HG03095 (cell line): ENCODE data around the gene CLCNKA.
"Not testable (repeated sequence)": the region's sequence is repeated elsewhere in the genome, so short reads cannot be mapped to it uniquely, and the experiment has no call there.

Experiments
- ATAC-seq: cut with Tn5 transposase; IDR thresholded peaks from one replicate; pipeline ENCODE4 v1.9.1; 2021; ENCODE audit warnings: moderate library complexity; ENCODE audit not compliant: unreplicated experiment

The CLCNKA gene

DNA sequence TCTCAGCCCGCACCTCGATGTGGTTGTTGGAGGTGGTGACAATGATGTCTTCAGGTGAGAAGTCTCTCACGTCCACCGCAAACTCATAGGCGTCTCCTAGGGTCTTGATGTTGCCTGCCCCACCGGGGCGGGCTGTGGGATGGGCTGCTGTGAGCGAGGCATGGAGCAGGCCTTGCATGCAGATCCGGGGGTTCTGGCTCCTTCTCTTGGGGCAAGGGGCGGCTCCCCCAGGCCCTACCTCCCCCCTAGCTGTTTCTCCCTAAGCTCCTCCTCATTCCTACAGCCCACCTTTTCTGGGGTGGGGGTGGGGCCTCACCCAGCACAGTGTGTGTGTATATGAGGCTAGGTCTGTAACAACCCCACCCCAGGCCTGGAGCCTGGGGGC lies 4.8 kb upstream of the CLCNKA start:
- no peak for ATAC-seq

DNA sequence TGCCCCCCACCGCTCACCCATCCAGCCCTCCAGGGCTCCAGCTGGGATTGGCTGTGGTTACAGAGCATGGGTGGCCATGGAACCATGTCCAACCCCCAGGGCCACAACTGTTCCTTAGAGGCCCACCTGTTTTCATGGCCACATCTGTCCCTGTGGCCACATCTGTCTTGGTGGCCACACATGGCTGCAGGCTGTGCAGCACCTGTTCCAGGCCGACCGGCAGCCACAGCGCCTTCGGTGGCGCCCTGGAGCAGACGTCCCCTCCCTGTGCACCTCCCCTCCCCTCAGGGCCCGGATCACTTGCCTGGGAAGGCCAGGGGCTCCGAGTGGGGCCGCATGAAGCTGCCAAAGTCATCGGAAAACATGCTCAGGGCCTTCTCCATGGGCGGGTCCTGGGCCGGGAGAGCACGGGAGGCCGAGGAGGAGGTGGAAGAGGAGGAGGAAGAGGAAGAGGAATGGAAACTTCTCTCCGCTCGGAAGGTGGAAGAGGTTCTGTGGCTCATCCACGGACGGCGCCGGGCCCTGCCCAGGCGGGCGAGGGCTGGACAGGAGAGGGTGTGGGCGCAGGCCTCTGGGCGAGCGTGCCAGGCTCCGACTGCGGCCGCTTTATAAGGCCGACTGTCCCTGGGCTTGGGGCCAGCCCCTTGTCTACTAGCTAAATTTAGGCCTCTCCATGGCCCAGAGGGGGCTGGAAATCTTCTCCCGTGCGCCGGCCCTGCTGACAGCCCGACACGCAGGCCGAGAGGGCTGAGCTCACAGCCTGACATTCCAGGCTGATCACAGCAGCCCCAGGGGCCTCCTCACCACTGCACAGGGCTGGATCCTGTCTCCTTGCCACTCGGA lies 4.2 kb upstream of the CLCNKA start, which contains the start of gene HSPB7:
HSPB7 (minus strand) TSS at position 583 of the 843 bp plus-strand sequence; CDS start at position 503, 80 bp downstream.
- no peak for ATAC-seq

DNA sequence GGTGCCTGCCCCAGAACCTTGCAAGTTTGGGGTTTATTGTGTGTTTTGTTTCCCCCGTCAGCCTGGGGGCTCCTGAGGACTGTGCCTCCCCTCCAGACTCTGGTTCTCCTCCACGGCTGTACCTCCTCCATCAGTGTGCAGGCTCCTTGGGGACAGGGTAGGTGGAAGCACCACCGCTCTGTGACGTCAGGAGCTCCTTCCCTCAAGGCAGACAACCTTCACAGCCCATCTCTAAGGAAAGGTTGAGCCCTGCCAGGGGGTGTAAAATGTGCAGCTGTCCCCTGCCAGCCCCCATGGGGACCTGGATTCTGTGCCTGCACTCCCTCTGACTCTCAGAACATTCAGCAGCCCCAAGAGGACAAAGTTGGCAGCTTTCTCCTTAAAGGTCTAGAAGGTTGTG lies 3.5 kb upstream of the CLCNKA start:
- no peak for ATAC-seq

GRCh38 chr1:16018749-16019643 lies 2.8 kb upstream of the CLCNKA start:
- ATAC-seq, result no peak

DNA sequence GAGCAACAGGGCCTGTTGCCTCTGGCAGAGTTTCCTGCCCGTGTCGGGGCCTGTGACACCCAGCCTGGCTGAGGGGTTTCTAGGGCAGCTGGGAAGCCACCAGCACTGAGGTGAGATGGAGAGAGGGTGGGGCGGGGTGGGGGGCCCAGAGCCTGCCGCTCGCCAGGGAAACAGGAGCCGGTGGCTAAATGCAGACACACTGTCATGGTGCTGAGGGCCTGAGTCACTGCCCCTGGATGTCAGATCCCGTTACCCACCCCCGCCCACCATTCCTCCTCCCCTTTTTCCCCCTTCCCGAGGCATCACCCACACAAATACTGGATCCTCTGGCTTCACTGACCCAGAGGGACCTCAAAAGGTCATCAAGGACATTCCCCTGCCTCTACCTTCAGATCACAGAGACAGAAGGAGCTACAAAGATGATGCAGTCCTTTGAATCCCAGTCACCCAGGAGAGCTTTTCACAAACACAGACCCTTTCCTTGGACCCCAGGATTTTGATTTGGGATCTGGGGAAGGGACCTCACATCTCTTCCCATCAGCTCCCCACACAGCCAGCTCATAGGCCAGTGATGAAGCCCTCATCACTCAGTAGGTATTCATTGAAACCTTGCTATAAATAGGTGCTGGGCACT lies 2.1 kb upstream of the CLCNKA start:
- no peak for ATAC-seq

- ATAC-seq, result no peak
Measured at GRCh38 chr1:16020325-16020724, 1.5 kb upstream of the CLCNKA start.

- not testable (repeated sequence) for ATAC-seq
Measured at GRCh38 chr1:16020878-16021277, 958 bp upstream of the CLCNKA start.

DNA sequence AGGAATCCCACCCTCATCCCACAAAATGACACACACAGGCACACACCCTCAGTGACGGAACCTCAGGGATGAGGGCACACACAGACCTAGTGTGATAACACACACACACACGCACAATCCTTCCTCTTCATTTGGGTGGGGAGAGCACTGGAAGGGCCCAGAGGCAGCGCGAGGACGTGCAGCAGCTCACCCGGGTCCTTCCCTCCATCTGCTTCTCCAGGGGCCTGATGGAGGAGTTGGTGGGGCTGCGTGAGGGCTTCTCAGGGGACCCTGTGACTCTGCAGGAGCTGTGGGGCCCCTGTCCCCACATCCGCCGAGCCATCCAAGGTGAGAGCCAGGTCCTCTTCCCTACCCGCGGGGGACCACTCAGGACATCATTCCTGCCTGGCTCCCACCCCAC lies 557 bp downstream of the CLCNKA start:
- no peak for ATAC-seq

DNA sequence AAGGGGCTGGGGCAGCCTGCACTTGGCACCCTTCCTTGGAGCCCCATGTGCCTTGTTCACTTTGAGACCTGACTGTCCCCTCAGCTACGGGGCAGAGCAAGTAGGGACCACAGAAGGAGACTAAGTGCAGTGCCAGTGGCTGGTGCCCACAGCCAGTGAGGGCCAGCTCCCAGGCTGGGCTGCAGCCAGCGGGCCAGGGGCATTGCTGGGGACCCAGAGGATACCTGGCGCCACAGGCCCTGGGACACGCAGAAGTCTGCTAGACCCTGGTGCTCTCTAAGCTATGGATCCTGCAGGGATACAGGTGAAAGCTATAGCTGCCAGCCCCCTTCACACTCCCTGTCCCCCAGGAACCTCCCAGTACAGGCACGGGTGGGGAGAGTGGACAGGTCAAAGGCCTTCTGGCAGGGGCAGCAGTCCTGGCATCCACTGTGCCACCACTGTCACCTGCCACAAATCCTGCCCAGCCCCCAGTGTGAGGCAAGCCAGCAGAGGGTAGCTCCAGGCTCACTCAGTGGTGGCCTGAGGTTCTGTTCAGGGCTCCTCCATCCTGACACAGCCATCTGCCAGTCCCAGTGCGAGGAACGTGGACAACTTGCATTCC lies 1.3 kb downstream of the CLCNKA start:
- no peak for ATAC-seq

- not testable (repeated sequence) for ATAC-seq
Measured at GRCh38 chr1:16026302-16026701, 4.5 kb downstream of the CLCNKA start.

DNA sequence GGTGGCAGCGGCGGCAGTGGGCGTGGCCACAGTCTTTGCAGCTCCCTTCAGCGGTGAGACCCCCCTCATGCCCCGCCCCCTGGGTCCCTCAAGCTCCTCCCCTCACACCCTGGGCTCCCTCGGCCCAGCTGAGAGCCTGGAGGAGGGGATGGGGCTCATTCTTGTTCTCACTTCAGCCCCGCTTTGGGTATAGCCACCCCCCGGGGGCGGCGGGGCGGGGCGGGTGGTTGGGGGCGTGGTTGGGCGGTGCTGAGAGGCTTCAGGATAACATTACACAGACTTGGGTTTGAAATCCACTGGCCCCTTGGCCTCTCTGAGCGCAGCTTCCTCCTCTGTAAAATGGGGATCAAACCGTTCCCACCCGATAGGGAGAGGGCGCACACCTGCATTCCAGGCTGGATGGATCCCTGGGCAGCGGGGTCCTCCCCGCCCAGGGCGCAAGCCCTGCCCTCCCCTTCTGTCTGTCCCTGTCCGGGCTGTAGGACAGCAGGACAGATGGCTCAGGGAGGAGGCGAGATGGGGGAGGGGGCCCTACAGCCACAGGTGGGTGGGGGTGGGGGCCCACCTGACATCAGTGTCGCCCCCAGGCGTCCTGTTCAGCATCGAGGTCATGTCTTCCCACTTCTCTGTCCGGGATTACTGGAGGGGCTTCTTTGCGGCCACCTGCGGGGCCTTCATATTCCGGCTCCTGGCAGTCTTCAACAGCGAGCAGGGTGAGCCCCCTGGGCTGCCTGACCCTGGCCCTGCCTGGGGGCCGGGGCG lies 5.1 kb downstream of the CLCNKA start:
- no peak for ATAC-seq

- ATAC-seq, result no peak
Measured at GRCh38 chr1:16028237-16029002, 6.6 kb downstream of the CLCNKA start.

- not testable (repeated sequence) for ATAC-seq
Measured at GRCh38 chr1:16029003-16029268, 7.1 kb downstream of the CLCNKA start.

GRCh38 chr1:16029288-16029687 lies 7.5 kb downstream of the CLCNKA start:
- ATAC-seq, result no peak

GRCh38 chr1:16031551-16031950 lies 9.7 kb downstream of the CLCNKA start:
- no peak for ATAC-seq

- no peak for ATAC-seq
Measured at GRCh38 chr1:16032388-16033102, 10.7 kb downstream of the CLCNKA start.

DNA sequence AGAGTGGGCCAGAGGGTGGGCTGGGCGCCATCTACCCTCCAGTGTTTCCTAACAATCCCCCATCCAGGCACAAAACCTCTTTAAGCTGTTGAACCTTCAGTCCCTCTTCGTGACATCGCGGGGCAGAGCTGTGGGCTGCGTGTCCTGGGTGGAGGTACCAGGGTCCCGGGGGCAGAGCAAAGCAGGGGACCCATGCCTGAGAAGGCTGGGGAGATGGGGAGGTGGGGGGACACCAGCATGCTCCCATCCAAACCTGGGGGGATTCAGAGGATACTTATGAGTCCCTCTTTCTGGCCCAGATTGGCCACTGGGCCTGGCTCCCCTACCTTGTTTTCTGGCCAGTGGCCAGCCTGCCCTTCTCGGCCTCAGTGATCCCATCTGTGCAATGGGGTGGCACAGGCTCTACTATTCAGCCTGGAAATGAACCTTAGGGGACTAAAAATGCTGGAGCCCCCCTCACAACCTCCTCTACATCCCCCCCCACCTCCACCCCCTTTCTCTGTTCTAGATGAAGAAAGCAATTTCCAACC lies 11.3 kb downstream of the CLCNKA start:
- not testable (repeated sequence) for ATAC-seq

DNA sequence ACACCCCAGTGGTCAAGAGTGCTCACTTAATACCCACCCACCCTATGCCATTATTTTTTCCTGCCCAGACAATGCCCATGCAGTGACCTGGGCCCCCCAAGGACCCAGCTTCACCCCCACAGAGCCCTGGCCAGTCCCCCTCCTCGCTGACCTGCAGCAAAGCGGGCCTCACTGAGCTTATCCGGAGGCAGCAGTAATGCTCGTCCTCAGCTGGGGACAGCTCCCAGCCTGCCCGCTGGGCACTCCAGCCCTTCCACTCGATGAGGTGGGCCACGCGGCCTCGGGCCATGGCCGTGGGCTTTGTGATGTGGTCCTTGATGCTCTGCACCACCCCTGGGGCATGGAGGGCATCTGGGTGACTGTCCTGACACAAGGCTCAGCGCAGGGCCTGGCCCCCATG lies 14.6 kb downstream of the CLCNKA start:
- ATAC-seq, result not testable (repeated sequence)

GRCh38 chr1:16038620-16038912 lies 16.7 kb downstream of the CLCNKA start:
- no peak for ATAC-seq
